SU-DHL-6 (cell line): ENCODE data around the gene CLMN.

Experiments
- H2AFZ ChIP-seq: fragments of 200-600 bp; sonication (generic); 2 replicates; pipeline ENCODE4 v1.6.1; 2014; ENCODE audit warnings: low read depth, mild to moderate bottlenecking, moderate library complexity, mixed read lengths, antibody characterized with exemption, low read length; ENCODE audit not compliant: severe bottlenecking
- H3F3A ChIP-seq: fragments of 200-600 bp; shearing (Covaris generic); 2 replicates; pipeline ENCODE4 v1.6.0; 2016; ENCODE audit warnings: antibody characterized with exemption, mild to moderate bottlenecking; ENCODE audit not compliant: insufficient read depth
- H3K27ac ChIP-seq: fragments of 200-600 bp; sonication (generic); 2 replicates; pipeline ENCODE4 v1.5.1; 2016; ENCODE audit warnings: low read depth, mild to moderate bottlenecking, low read length, moderate library complexity, mixed read lengths
- H3K27me3 ChIP-seq: fragments of 200-600 bp; sonication (generic), shearing (Covaris generic); 2 replicates; pipeline ENCODE4 v1.6.0; 2014; ENCODE audit warnings: mild to moderate bottlenecking, low read length
- H3K36me3 ChIP-seq: fragments of 200-600 bp; sonication (generic); 2 replicates; pipeline ENCODE4 v1.6.1; 2014; ENCODE audit warnings: mild to moderate bottlenecking, low read length, mixed read lengths
- H3K4me2 ChIP-seq: fragments of 300-600, 200-600 bp; shearing (Covaris generic), sonication (generic); 2 replicates; pipeline ENCODE4 v1.6.0; 2014; ENCODE audit warnings: low read length, low read depth, mild to moderate bottlenecking; ENCODE audit not compliant: poor library complexity, severe bottlenecking
- H3K4me3 ChIP-seq: fragments of 200-600 bp; sonication (generic); 2 replicates; pipeline ENCODE4 v1.5.1; 2014; ENCODE audit warnings: antibody characterized with exemption, low read length, mild to moderate bottlenecking, mixed read lengths; ENCODE audit not compliant: insufficient read depth, poor library complexity, severe bottlenecking
- H3K79me2 ChIP-seq: fragments of 200-600 bp; sonication (generic); 2 replicates; pipeline ENCODE4 v1.6.1; 2014; ENCODE audit warnings: mild to moderate bottlenecking, low read length, moderate library complexity; ENCODE audit not compliant: insufficient read depth
- H3K9ac ChIP-seq: fragments of 200-600 bp; sonication (generic); 2 replicates; pipeline ENCODE4 v1.7.0; 2014; ENCODE audit warnings: mild to moderate bottlenecking, low read length
- H3K9me2 ChIP-seq: fragments of 200-600 bp; sonication (generic); replicated peaks from 2 replicates; pipeline ENCODE4 v1.6.1; 2014; ENCODE audit warnings: low read length; ENCODE audit not compliant: insufficient read depth
- H3K9me3 ChIP-seq: fragments of 200-600 bp; sonication (generic); 2 replicates; pipeline ENCODE4 v1.6.1; 2014; ENCODE audit warnings: low read length, mixed read lengths; ENCODE audit not compliant: insufficient read depth
- H4K20me1 ChIP-seq: fragments of 200-600 bp; sonication (generic); 2 replicates; pipeline ENCODE4 v1.6.1; 2014; ENCODE audit warnings: low read depth, mild to moderate bottlenecking, antibody characterized with exemption, low read length, moderate library complexity, mixed read lengths
- EZH2phosphoT487 ChIP-seq: fragments of 200-600 bp; sonication (generic), shearing (Covaris generic); conservative IDR thresholded peaks from 2 replicates; pipeline ENCODE4 v1.6.1; 2018; ENCODE audit warnings: mild to moderate bottlenecking, antibody characterized with exemption, low read length, moderate library complexity, mixed read lengths
- TF ChIP-seq, protein P1 (sequence below): fragments of 200-600 bp; sonication (generic); IDR thresholded peaks from one replicate; pipeline ENCODE4 v1.5.1; 2017; ENCODE audit warnings: antibody characterized with exemption, mild to moderate bottlenecking, low read length, moderate library complexity; ENCODE audit not compliant: insufficient read depth, poor library complexity, severe bottlenecking

The CLMN gene

DNA sequence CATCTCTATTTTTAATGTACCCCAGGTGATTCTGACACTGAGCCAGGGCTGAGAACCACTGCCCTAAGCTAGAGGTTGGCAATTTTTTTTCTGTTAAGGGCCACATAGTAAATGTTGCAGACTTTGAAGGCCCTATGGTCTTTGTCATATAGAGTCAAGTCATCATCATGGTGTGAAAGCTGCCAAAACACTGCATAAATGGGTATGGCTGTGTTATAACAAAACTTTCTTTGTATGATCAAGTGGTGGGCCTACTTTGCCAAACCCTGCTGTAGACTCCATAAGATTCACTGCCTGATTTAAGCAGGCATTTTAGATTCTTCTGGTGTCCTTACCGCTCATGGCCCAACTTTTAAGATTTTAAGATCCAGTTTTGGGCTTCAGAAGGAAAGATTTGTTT, 76.8 kb downstream of the CLMN start:
- Histone ChIP-seq H3K79me2 (no peaks in the 10 kb centered on the region), H3K9me2 (no peaks in the 10 kb centered on the region), H2AFZ (no peak overlapping the region), H3K27ac (no peak overlapping the region), H4K20me1 (no peaks in the 10 kb centered on the region), H3K9ac (no peak overlapping the region), H3K4me3 (no peak overlapping the region), H3K27me3 (no peaks in the 10 kb centered on the region), H3K9me3 (no peaks in the 10 kb centered on the region), H3K4me2 (no peak overlapping the region), H3K36me3 (no peaks in the 10 kb centered on the region), H3F3A (no peaks in the 10 kb centered on the region)
- TF ChIP-seq EZH2phosphoT487 = no peak
- TF ChIP-seq, protein P1, sequence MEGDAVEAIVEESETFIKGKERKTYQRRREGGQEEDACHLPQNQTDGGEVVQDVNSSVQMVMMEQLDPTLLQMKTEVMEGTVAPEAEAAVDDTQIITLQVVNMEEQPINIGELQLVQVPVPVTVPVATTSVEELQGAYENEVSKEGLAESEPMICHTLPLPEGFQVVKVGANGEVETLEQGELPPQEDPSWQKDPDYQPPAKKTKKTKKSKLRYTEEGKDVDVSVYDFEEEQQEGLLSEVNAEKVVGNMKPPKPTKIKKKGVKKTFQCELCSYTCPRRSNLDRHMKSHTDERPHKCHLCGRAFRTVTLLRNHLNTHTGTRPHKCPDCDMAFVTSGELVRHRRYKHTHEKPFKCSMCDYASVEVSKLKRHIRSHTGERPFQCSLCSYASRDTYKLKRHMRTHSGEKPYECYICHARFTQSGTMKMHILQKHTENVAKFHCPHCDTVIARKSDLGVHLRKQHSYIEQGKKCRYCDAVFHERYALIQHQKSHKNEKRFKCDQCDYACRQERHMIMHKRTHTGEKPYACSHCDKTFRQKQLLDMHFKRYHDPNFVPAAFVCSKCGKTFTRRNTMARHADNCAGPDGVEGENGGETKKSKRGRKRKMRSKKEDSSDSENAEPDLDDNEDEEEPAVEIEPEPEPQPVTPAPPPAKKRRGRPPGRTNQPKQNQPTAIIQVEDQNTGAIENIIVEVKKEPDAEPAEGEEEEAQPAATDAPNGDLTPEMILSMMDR = no peak

- Histone ChIP-seq H3K9me2 (no peaks in the 10 kb centered on the region), H2AFZ (no peak overlapping the region), H4K20me1 (no peaks in the 10 kb centered on the region), H3K27me3 (no peaks in the 10 kb centered on the region), H3K9ac (no peak overlapping the region), H3K4me2 (no peak overlapping the region), H3K36me3 (no peaks in the 10 kb centered on the region), H3F3A (no peaks in the 10 kb centered on the region), H3K9me3 (no peaks in the 10 kb centered on the region), H3K79me2 (no peaks in the 10 kb centered on the region), H3K4me3 (no peak overlapping the region), H3K27ac (no peak overlapping the region)
- TF ChIP-seq, protein P1 = no peak
- TF ChIP-seq EZH2phosphoT487 = no peak
These were observed 78.6 kb downstream of the CLMN start for GRCh38 chr14:95240859-95241813.

- H3K4me3 ChIP-seq = no peak overlapping the region
- H3K4me2 ChIP-seq = no peak overlapping the region
These were observed 81.0 kb downstream of the CLMN start for GRCh38 chr14:95238487-95239298.

More at GRCh38 chr14:95238487-95239298, 81.0 kb downstream of the CLMN start:
- no peaks in the 10 kb centered on the region for H4K20me1 ChIP-seq
- H3K79me2 ChIP-seq = no peaks in the 10 kb centered on the region
- no peak for TF ChIP-seq EZH2phosphoT487
- TF ChIP-seq, protein P1 = no peak
- H3K27ac ChIP-seq = no peak overlapping the region
- no peaks in the 10 kb centered on the region for H3K9me3 ChIP-seq
- no peaks in the 10 kb centered on the region for H3F3A ChIP-seq
- no peaks in the 10 kb centered on the region for H3K36me3 ChIP-seq
- H3K27me3 ChIP-seq = no peaks in the 10 kb centered on the region
- H3K9ac ChIP-seq = no peak overlapping the region
- H3K9me2 ChIP-seq = no peaks in the 10 kb centered on the region
- H2AFZ ChIP-seq = no peak overlapping the region
